WTC11 (cell line): Measurements from ENCODE around the gene ZNF624.

Experiments used
- ATF1 ChIP-seq: sonication (generic); formaldehyde crosslinking; IDR thresholded peaks from 2 replicates; pipeline ENCODE4 v1.8.1; 2023; ENCODE audit warnings: mild to moderate bottlenecking, moderate library complexity, missing genetic modification reagents
- ATF3 ChIP-seq: sonication (generic); formaldehyde crosslinking; conservative IDR thresholded peaks from 2 replicates; pipeline ENCODE4 v1.8.1; 2022; ENCODE audit warnings: mild to moderate bottlenecking, missing genetic modification reagents
- CTCF ChIP-seq: fragments of 200-600 bp; IDR thresholded peaks from 2 replicates; pipeline ENCODE4 v1.8.0; 2022; ENCODE audit warnings: antibody characterized with exemption
- E2F1 ChIP-seq: sonication (generic); formaldehyde crosslinking; IDR thresholded peaks from 2 replicates; pipeline ENCODE4 v1.8.0; 2022; ENCODE audit warnings: mild to moderate bottlenecking, missing genetic modification reagents
- ELF4 ChIP-seq: sonication (generic); formaldehyde crosslinking; IDR thresholded peaks from 2 replicates; pipeline ENCODE4 v1.8.1; 2022; ENCODE audit warnings: low read depth, mild to moderate bottlenecking, moderate library complexity, missing genetic modification reagents
- JUN ChIP-seq: sonication (generic); formaldehyde crosslinking; IDR thresholded peaks from 2 replicates; pipeline ENCODE4 v1.8.0; 2023; ENCODE audit warnings: mild to moderate bottlenecking, missing genetic modification reagents
- MAX ChIP-seq: sonication (generic); formaldehyde crosslinking; IDR thresholded peaks from 2 replicates; pipeline ENCODE4 v1.8.0; 2022; ENCODE audit warnings: mild to moderate bottlenecking, missing genetic modification reagents
- MYBL2 ChIP-seq: sonication (generic); formaldehyde crosslinking; IDR thresholded peaks from 2 replicates; pipeline ENCODE4 v1.8.1; 2023; ENCODE audit warnings: mild to moderate bottlenecking, moderate library complexity, missing genetic modification reagents
- NR2C2 ChIP-seq: sonication (generic); formaldehyde crosslinking; IDR thresholded peaks from 2 replicates; pipeline ENCODE4 v1.8.0; 2022; ENCODE audit warnings: mild to moderate bottlenecking, missing genetic modification reagents
- PRDM15 ChIP-seq: sonication (generic); formaldehyde crosslinking; IDR thresholded peaks from 2 replicates; pipeline ENCODE4 v1.8.0; 2022; ENCODE audit warnings: missing genetic modification reagents
- TEAD4 ChIP-seq: sonication (generic); formaldehyde crosslinking; IDR thresholded peaks from 2 replicates; pipeline ENCODE4 v1.8.0; 2022; ENCODE audit warnings: mild to moderate bottlenecking, missing genetic modification reagents
- ZNF232 ChIP-seq: sonication (generic); formaldehyde crosslinking; IDR thresholded peaks from 2 replicates; pipeline ENCODE4 v1.8.0; 2022; ENCODE audit warnings: mild to moderate bottlenecking, missing genetic modification reagents
- ZNF512 ChIP-seq: sonication (generic); formaldehyde crosslinking; IDR thresholded peaks from 2 replicates; pipeline ENCODE4 v1.8.1; 2022; ENCODE audit warnings: missing genetic modification reagents, borderline replicate concordance

GRCh38 chr17:16676676-16677268, 23.1 kb upstream of the ZNF624 start:
- no peak for TF ChIP-seq MAX
- no peak for TF ChIP-seq NR2C2 (CRISPR knock-in tag)
- no peak for TF ChIP-seq CTCF
- no peak for TF ChIP-seq PRDM15 (CRISPR knock-in tag)
- TF ChIP-seq ZNF232 (CRISPR knock-in tag): no peak
- TF ChIP-seq JUN (CRISPR knock-in tag): no peak
- TF ChIP-seq TEAD4 (CRISPR knock-in tag): no peak
- no peak for TF ChIP-seq E2F1 (CRISPR knock-in tag)
- no peak for TF ChIP-seq ATF1 (CRISPR knock-in tag)
- no peak for TF ChIP-seq ZNF512 (CRISPR knock-in tag)
- no peak for TF ChIP-seq ELF4 (CRISPR knock-in tag)
- no peak for TF ChIP-seq ATF3 (CRISPR knock-in tag)
- no peak for TF ChIP-seq MYBL2 (CRISPR knock-in tag)
